Endothelial cell of umbilical vein (primary cell): Measurements from ENCODE around the gene FRMD5. TPM values are rescaled to one million over a fixed set of nuclear protein-coding genes. Genes with fewer than 3 reads are reported as not detected.

Experiments used
- BruUV-seq: library from RNA; stranded (reverse); fragments of 400-500 nt; replicated peaks from 2 replicates; lab custom pipeline; 2021; lab: Mats Ljungman, UMichigan
- CTCF ChIA-PET: fragments of 300-600, 350-600 bp; sonication (Branson Sonifier 250); formaldehyde crosslinking; loops from one replicate; lab custom pipeline; 2021; ENCODE audit warnings: antibody characterized with exemption, inconsistent platforms; lab: Charles Lee
- POLR2A ChIA-PET: fragments of 300-600, 350-600 bp; sonication (Branson Sonifier 250); formaldehyde crosslinking; loops from one replicate; lab custom pipeline; 2021; ENCODE audit warnings: antibody characterized with exemption, inconsistent platforms; lab: Charles Lee
- DNase-seq: peaks from one replicate; pipeline ENCODE4 v3.0.0-alpha.2; 2011; ENCODE audit warnings: low read depth, low spot score
- FAIRE-seq: peaks from 2 replicates; lab custom pipeline; 2011; peaks lifted over from hg19 to GRCh38; lab: Jason Lieb, UNC
- H2AFZ ChIP-seq: 2 replicates; pipeline ENCODE4 v1.6.0; 2012; ENCODE audit warnings: low read depth, low read length, control low read depth, inconsistent platforms
- H3K27ac ChIP-seq: 2 replicates; pipeline ENCODE4 v1.5.1; 2011; ENCODE audit warnings: low read depth, mild to moderate bottlenecking, control low read depth, low read length, moderate library complexity; ENCODE audit not compliant: insufficient read depth
- H3K27me3 ChIP-seq, 2 experiments: 2 replicates each; pipeline versions ENCODE4 v1.6.0 to v1.6.1; 2011; ENCODE audit warnings: low read length in 2 of 2, mixed read lengths in 1 of 2; ENCODE audit not compliant: control insufficient read depth in 2 of 2, insufficient read depth in 2 of 2
- H3K36me3 ChIP-seq, 2 experiments: 2 replicates in 1 of 2; 3 replicates in 1 of 2; pipeline ENCODE4 v1.5.1; 2011; ENCODE audit warnings: low read length in 2 of 2, mild to moderate bottlenecking in 1 of 2, moderate library complexity in 1 of 2; ENCODE audit not compliant: control insufficient read depth in 2 of 2, insufficient read depth in 2 of 2; ENCODE audit errors: extremely low read depth in 1 of 2
- H3K4me1 ChIP-seq: 3 replicates; pipeline ENCODE4 v1.5.1; 2011; ENCODE audit warnings: mild to moderate bottlenecking, low read length; ENCODE audit not compliant: control insufficient read depth, insufficient read depth; ENCODE audit errors: extremely low read depth
- H3K4me2 ChIP-seq: 2 replicates; pipeline ENCODE4 v1.6.1; 2011; ENCODE audit warnings: low read length, control low read depth, mixed read lengths; ENCODE audit not compliant: insufficient read depth
- H3K4me3 ChIP-seq, 3 experiments: fragments of 200-600 bp in 1 of 3; sonication (generic), shearing (Covaris generic) in 1 of 3; replicated peaks in 1 of 3; 2 replicates each; pipeline ENCODE4 v1.5.1; 2011 to 2016; ENCODE audit warnings: control low read depth in 3 of 3, low read length in 3 of 3, mild to moderate bottlenecking in 2 of 3, inconsistent platforms in 1 of 3, low read depth in 1 of 3, moderate library complexity in 1 of 3; ENCODE audit not compliant: insufficient read depth in 1 of 3
- H3K79me2 ChIP-seq: 2 replicates; pipeline ENCODE4 v1.6.0; 2012; ENCODE audit warnings: low read length, inconsistent platforms; ENCODE audit not compliant: control insufficient read depth, insufficient read depth
- H3K9ac ChIP-seq: replicated peaks from 2 replicates; pipeline ENCODE3; 2011; ENCODE audit warnings: low read length, control low read depth; ENCODE audit not compliant: insufficient read depth; ENCODE audit errors: extremely low read depth
- H3K9me1 ChIP-seq: replicated peaks from 3 replicates; pipeline ENCODE4 v1.6.0; 2011; ENCODE audit warnings: mild to moderate bottlenecking, low read length; ENCODE audit not compliant: control insufficient read depth, insufficient read depth; ENCODE audit errors: extremely low read depth
- H3K9me3 ChIP-seq: replicated peaks from 2 replicates; pipeline ENCODE4 v1.5.1; 2012; ENCODE audit warnings: low read length, inconsistent platforms; ENCODE audit not compliant: control insufficient read depth, insufficient read depth
- H4K20me1 ChIP-seq: replicated peaks from 2 replicates; pipeline ENCODE3; 2011; ENCODE audit warnings: mild to moderate bottlenecking, low read length; ENCODE audit not compliant: control insufficient read depth, insufficient read depth; ENCODE audit errors: extremely low read depth
- CTCF ChIP-seq, 2 donors: IDR thresholded peaks; 1 replicate in 1 of 2; 2 replicates in 1 of 2; pipeline ENCODE4 v1.5.1; 2011; ENCODE audit warnings: low read length in 2 of 2, mild to moderate bottlenecking in 2 of 2, moderate library complexity in 2 of 2, control low read depth in 1 of 2, inconsistent platforms in 1 of 2, low read depth in 1 of 2; ENCODE audit not compliant: insufficient read depth in 1 of 2; ENCODE audit errors: extremely low read depth in 1 of 2
- EZH2 ChIP-seq: IDR thresholded peaks from 2 replicates; pipeline ENCODE4 v1.6.1; 2012; ENCODE audit warnings: borderline replicate concordance, low read depth, mild to moderate bottlenecking, moderate library complexity, low read length, inconsistent platforms; ENCODE audit not compliant: severe bottlenecking
- FOS ChIP-seq: IDR thresholded peaks from 2 replicates; pipeline ENCODE4 v1.6.1; 2011; ENCODE audit warnings: mild to moderate bottlenecking, low read length, moderate library complexity, borderline replicate concordance; ENCODE audit not compliant: insufficient read depth
- GATA2 ChIP-seq: IDR thresholded peaks from 2 replicates; pipeline ENCODE4 v1.7.0; 2011; ENCODE audit warnings: low read depth, mild to moderate bottlenecking, moderate library complexity, mixed read lengths, low read length; ENCODE audit not compliant: insufficient read length, insufficient read depth
- JUN ChIP-seq: IDR thresholded peaks from 2 replicates; pipeline ENCODE4 v1.6.1; 2011; ENCODE audit warnings: borderline replicate concordance, low read depth; ENCODE audit not compliant: insufficient read length, insufficient read depth
- MAX ChIP-seq: IDR thresholded peaks from 2 replicates; pipeline ENCODE4 v1.6.1; 2011; ENCODE audit not compliant: insufficient read depth, insufficient read length
- POLR2A ChIP-seq: IDR thresholded peaks from 2 replicates; pipeline ENCODE4 v1.6.1; 2012; ENCODE audit warnings: low read depth, mild to moderate bottlenecking, control low read depth, low read length
- POLR2AphosphoS5 ChIP-seq: IDR thresholded peaks from 2 replicates; pipeline ENCODE4 v1.6.1; 2012; ENCODE audit warnings: low read depth, mild to moderate bottlenecking, control low read depth, low read length, moderate library complexity; ENCODE audit not compliant: insufficient read depth
- dilution Hi-C: fragments of 300-500 bp; cut with MboI; formaldehyde crosslinking; loops from one replicate; pipeline ENCODE4 v1.15.0; 2019; ENCODE audit warnings: low sequenced_read_pairs; ENCODE audit not compliant: extremely low pct_ligation_motif_present
- intact Hi-C: fragments of 100-400 bp; cut with micrococcal nuclease; formaldehyde crosslinking; loops from one replicate; pipeline ENCODE4 v1.10.0; 2022
- polyA plus RNA-seq, 4 experiments: library from polyadenylated mRNA; depleted of rRNA in 3 of 4; stranded (reverse) in 3 of 4; unstranded in 1 of 4; fragments of >200 nt; gene quantifications; 2 replicates each; pipeline versions ENCODE4 v1.2.1 to v1.2.3, GENCODE V29; 2011 to 2012; ENCODE audit warnings: missing spikeins in 1 of 4
- total RNA-seq: library from RNA; stranded (reverse); gene quantifications from 2 replicates; pipeline ENCODE4 v1.2.3, GENCODE V29; 2021

FRMD5 gene
- total and polyA plus RNA-seq, 2 donors (not counting 3 experiments of a cell fraction or from before 2014, with no cell fraction given) = 16.7 to 20.2 TPM

- Histone ChIP-seq H3K36me3 (no peaks in the 10 kb centered on the region), H3K9me3 (no peaks in the 10 kb centered on the region), H3K4me2 (no peak overlapping the region), H3K27me3 (no peaks in the 10 kb centered on the region), H3K4me3 (no peak overlapping the region), H2AFZ (no peak overlapping the region), H3K9ac (no peak overlapping the region), H3K4me1 (peaks cover 15% of the 10 kb centered on the region), H4K20me1 (no peaks in the 10 kb centered on the region), H3K27ac (peak overlapping the region; percentile 77), H3K79me2 (no peaks in the 10 kb centered on the region), H3K9me1 (no peaks in the 10 kb centered on the region)
- dilution Hi-C loops (no loop called here), intact Hi-C loops (no loop called here)
- FAIRE-seq (no peak), DNase-seq (no peak)
- ChIA-PET POLR2A (no interaction called here), CTCF (interaction anchor here (1.8 to 2.4 kb wide), 2 partner anchors 10 to 125 kb away, joined by 6 to 15 read pairs; no protein-coding TSS in a partner anchor)
- TF ChIP-seq FOS (no peak), POLR2A (no peak), POLR2AphosphoS5 (no peak), EZH2 (no peak), JUN (no peak), CTCF (IDR thresholded peaks at IDR 0.05; ENCODE audit: extremely low read depth in 1 of 2, insufficient read depth in 1 of 2, low read depth in 1 of 2, low read length in 2 of 2) (no peak), GATA2 (no peak), MAX (no peak)
- BruUV-seq = no TSS peak
Measured at GRCh38 chr15:44208956-44209355, 13.9 kb upstream of the FRMD5 start.
